NK-92 (cell line): Measurements from ENCODE around the gene C1orf21.

Source experiments
- DNase-seq: peaks from one replicate; lab custom pipeline; 2025; ENCODE audit not compliant: unreplicated experiment; lab: John Stamatoyannopoulos, UW

Gene C1orf21

GRCh38 chr1:184387069-184387475 lies 243 bp downstream of the C1orf21 start:
- no peak for DNase-seq

- no peak for DNase-seq
These were observed 868 bp downstream of the C1orf21 start for GRCh38 chr1:184387476-184388318.

GRCh38 chr1:184388319-184388889 lies 1.6 kb downstream of the C1orf21 start:
- no peak for DNase-seq

GRCh38 chr1:184388971-184389370 lies 2.1 kb downstream of the C1orf21 start:
- DNase-seq: no peak

- no peak for DNase-seq
These were observed 2.6 kb downstream of the C1orf21 start for GRCh38 chr1:184389446-184389845.

GRCh38 chr1:184390889-184391288 lies 4.1 kb downstream of the C1orf21 start:
- DNase-seq: no peak

GRCh38 chr1:184392067-184392466 lies 5.2 kb downstream of the C1orf21 start:
- DNase-seq: no peak

- DNase-seq: no peak
These were observed 6.1 kb downstream of the C1orf21 start for GRCh38 chr1:184392779-184393522.

GRCh38 chr1:184393962-184394361 lies 7.1 kb downstream of the C1orf21 start:
- no peak for DNase-seq

GRCh38 chr1:184395370-184395769 lies 8.5 kb downstream of the C1orf21 start:
- no peak for DNase-seq

GRCh38 chr1:184395937-184396480 lies 9.2 kb downstream of the C1orf21 start:
- no peak for DNase-seq

- DNase-seq: no peak
These were observed 12.5 kb downstream of the C1orf21 start for GRCh38 chr1:184399192-184399847.

- DNase-seq: no peak
These were observed 17.3 kb downstream of the C1orf21 start for GRCh38 chr1:184403961-184404726.

GRCh38 chr1:184404727-184405027 lies 17.8 kb downstream of the C1orf21 start:
- DNase-seq: no peak

- DNase-seq: no peak
These were observed 18.4 kb downstream of the C1orf21 start for GRCh38 chr1:184405094-184405800.

GRCh38 chr1:184405801-184406142 lies 18.9 kb downstream of the C1orf21 start:
- DNase-seq: no peak

GRCh38 chr1:184406479-184406878 lies 19.6 kb downstream of the C1orf21 start:
- no peak for DNase-seq

- no peak for DNase-seq
These were observed 21.1 kb downstream of the C1orf21 start for GRCh38 chr1:184407816-184408510.

GRCh38 chr1:184408580-184408979 lies 21.8 kb downstream of the C1orf21 start:
- DNase-seq: no peak
